Astrocyte of the cerebellum (primary cell): Measurements from ENCODE around the gene IFITM5.
"Not testable (repeated sequence)": the region's sequence is repeated elsewhere in the genome, so short reads cannot be mapped to it uniquely, and the experiment has no call there.

ENCODE experiments used
- DNase-seq: peaks from one replicate; pipeline ENCODE4 v3.0.0-alpha.2; 2011; ENCODE audit warnings: low read depth
- H3K4me3 ChIP-seq: 2 replicates; pipeline ENCODE4 v1.5.1; 2011; ENCODE audit warnings: mild to moderate bottlenecking, low read depth, low read length, moderate library complexity
- in situ Hi-C: cut with HindIII; loops from 2 replicates; pipeline ENCODE4 v1.10.0; 2017; ENCODE audit warnings: low sequenced_read_pairs
- TF ChIP-seq, protein P1 (sequence below): IDR thresholded peaks from 2 replicates; pipeline ENCODE4 v1.5.1; 2012; ENCODE audit warnings: low read length, low read depth, moderate library complexity, mild to moderate bottlenecking; ENCODE audit errors: missing control alignments

IFITM5 gene

DNA sequence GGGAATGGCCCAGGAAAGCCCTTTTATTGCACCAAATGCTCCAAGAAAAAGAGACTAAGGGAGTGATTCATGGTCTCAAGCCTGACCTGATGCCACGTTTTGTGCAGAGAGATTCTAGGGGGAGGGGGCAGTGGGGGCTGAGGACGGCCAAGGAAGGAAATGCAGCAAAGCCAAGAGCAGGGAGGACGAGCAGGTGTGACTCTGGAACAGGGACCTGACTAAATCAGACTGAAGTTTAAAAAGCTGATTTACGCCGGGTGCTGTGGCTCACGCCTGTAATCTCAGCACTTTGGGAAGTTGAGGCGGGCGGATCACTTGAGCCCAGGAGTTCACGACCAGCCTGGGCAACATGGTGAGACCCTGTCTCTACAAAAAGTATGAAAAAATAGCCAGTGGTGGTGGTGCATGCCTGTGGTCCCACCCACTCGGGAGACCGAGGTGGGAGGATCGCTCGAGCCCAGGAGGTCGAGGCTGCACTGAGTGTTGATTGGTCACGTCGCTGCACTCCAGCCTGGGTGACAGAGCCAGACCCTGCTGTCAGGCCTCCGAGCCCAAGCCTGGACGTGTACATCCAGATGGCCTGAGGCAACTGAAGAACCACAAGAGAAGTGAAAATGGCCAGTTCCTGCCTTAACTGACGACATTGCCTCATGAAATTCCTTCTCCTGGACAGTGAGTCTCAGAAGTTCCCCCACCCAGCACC is 32.2 kb upstream of the IFITM5 start:
- DNase-seq: no peak
- in situ Hi-C loops: no loop called here
- H3K4me3 ChIP-seq: no peak overlapping the region
- TF ChIP-seq, protein P1, sequence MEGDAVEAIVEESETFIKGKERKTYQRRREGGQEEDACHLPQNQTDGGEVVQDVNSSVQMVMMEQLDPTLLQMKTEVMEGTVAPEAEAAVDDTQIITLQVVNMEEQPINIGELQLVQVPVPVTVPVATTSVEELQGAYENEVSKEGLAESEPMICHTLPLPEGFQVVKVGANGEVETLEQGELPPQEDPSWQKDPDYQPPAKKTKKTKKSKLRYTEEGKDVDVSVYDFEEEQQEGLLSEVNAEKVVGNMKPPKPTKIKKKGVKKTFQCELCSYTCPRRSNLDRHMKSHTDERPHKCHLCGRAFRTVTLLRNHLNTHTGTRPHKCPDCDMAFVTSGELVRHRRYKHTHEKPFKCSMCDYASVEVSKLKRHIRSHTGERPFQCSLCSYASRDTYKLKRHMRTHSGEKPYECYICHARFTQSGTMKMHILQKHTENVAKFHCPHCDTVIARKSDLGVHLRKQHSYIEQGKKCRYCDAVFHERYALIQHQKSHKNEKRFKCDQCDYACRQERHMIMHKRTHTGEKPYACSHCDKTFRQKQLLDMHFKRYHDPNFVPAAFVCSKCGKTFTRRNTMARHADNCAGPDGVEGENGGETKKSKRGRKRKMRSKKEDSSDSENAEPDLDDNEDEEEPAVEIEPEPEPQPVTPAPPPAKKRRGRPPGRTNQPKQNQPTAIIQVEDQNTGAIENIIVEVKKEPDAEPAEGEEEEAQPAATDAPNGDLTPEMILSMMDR: no peak

DNA sequence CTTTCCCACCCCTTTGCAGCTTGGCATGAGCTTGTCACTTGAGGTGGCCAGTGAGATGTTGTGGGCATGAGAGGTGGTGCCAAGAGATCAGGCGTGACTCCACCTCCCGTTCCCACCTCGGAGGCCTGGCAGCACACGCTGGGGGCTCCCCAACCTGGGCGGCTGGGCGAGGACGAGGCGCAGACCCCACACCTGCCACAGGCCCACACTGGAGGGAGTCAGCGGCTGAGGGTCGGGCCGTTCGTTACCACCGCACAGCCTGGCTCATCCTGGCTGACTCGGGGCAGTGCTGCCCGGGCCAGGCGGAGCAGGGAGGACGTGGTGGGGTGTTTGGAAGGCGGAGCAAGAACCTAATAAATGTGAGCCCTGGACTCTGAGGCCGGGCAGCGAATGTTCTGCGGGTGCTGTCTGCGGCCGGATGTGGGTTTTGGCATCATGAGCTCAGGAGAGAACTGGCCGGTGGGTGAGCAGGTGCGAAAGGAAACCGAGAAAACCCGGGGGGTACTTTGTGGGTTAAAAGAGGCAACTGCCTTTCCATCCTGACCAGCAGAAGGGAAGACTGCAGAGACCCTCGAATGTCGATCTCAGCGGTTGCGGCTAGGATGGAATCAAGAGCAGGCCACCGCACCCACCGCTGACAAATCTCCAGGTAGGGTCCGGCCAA is 31.5 kb upstream of the IFITM5 start:
- TF ChIP-seq, protein P1: no peak
- H3K4me3 ChIP-seq: no peak overlapping the region
- in situ Hi-C loops: no loop called here
- DNase-seq: no peak

DNA sequence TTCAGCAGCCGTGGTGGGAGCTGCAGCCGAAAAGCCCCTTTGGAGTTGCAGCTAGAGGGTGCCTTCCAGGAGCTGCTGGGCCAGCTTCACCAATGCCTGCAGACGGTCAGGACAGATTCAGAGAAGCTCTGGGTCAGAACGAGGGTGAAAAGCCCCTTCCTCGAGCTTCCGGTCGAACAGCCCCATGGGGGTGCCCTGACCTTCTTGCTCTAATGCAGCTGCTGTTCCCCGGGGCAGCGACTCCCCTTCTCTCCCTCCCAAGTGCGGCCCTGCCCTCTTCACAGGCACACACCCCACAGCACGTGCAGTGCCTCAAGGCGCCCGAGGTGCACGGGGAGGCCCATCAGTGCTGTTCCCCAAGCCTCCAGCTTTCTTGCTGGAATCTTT is 31.0 kb upstream of the IFITM5 start:
- TF ChIP-seq, protein P1: no peak
- no peak overlapping the region for H3K4me3 ChIP-seq
- DNase-seq: no peak
- in situ Hi-C loops: no loop called here

DNA sequence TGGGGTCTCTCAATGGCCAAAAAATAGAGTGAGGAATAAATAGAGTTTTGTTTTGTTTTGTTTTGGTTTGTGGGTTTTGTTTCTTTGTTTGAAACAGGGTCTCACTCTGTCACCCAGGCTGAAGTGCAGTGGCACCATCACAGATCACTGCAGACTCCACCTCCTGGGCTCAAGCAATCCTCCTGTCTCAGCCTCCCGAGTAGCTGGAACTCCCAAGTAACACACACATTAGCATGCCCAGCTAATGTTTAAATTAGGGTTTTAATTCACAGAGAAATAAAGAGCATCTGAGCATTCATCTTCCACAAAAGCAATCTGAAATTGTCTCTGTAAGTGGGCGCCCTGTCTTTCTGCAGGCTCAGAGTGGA is 30.5 kb upstream of the IFITM5 start:
- H3K4me3 ChIP-seq: no peak overlapping the region
- DNase-seq: no peak
- in situ Hi-C loops: no loop called here
- TF ChIP-seq, protein P1: no peak

DNA sequence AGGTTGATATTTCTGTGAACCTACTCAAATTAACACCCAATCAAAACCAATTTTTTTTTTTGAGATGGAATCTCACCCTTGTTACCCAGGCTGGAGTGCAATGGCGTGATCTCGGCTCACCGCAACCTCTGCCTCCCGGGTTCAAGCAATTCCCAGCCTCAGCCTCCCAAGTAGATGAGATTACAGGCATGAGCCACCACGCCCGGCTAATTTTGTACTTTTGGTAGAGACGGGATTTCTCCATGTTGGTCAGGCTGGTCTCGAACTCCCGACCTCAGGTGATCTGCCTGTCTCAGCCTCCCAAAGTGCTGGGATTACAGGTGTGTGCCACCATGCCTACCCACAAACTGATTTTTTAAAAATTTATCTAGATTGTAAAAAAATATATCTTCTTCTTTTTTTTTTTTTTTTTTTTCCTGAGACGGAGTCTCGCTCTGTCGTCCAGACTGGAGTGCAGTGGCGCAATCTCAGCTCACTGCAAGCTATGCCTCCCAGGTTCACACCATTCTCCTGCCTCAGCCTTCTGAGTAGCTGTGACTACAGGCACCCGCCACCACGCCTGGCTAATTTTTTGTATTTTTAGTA is 29.3 kb upstream of the IFITM5 start:
- H3K4me3 ChIP-seq, in situ Hi-C loops, DNase-seq: not testable (repeated sequence)

DNA sequence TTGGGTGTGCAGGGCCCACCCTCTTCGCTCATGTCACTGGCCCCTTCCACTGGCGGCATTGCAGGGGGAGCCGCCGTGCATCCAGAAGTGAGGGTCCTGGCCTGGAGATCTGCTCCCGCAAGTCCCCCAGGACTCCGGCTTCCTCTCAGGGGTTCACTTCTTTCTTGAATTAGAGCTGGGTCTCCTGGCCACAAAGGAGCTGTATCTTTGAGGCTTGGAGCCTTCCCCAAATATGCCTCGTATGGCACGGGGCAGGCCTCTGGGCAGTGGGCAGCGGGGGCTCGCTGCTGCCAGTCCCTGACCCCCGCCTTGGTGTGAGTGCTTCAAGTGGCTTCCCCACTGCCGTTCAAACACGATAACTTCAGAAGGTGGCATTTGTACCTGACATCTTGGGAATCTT is 28.7 kb upstream of the IFITM5 start:
- TF ChIP-seq, protein P1: no peak
- in situ Hi-C loops: no loop called here
- no peak overlapping the region for H3K4me3 ChIP-seq
- no peak for DNase-seq

DNA sequence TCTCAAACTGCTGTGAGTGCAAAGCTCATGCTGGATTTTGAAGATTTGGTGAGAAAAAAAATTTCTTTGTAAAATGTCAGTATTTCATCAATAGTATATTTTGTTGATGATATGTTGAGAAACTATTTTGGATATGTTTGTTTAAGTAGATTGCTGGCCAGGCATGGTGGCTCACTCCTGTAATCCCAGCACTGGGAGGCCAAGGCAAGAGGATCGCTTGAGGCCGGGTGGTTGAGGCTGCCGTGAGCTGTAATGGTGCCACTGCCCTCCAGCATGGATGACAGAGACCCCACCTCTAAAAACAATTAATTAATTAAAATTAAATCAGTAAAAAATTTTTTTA is 28.2 kb upstream of the IFITM5 start:
- TF ChIP-seq, protein P1: no peak
- no peak overlapping the region for H3K4me3 ChIP-seq
- no peak for DNase-seq
- in situ Hi-C loops: no loop called here
